SK-N-MC (cell line): ENCODE measurements around the gene RCOR3.

Experiments used
- EZH2 ChIP-seq: fragments of 200-600 bp; sonication (generic); IDR thresholded peaks from one replicate; pipeline ENCODE4 v1.6.1; 2017; ENCODE audit warnings: antibody characterized with exemption
- POLR2AphosphoS5 ChIP-seq: IDR thresholded peaks from 2 replicates; pipeline ENCODE4 v1.6.1; 2012; ENCODE audit warnings: mild to moderate bottlenecking, low read depth, low read length, borderline replicate concordance

DNA sequence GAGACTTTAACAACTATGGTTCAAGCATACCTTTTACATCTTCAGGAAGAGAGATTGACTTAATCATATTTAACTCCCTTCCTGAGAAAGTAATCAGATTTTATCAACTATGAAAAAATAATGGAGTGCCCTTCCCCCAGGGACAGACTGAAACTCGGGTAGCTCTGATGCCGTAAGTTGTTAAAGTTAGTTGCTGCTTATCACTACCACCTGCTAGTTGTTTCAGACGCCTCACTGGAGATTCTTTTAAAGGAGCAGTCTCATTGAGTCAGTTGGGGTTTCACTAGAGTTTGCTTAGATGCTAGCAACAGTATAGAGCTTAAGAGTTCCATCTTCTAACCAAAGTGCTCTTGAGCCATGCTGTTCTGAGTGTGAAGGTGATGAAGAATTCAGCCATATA is 50.5 kb downstream of the RCOR3 start:
- TF ChIP-seq EZH2 (no peak), POLR2AphosphoS5 (no peak)
